Smooth muscle cell (in vitro differentiated cells): ENCODE measurements around the gene MARF1. TPM values are rescaled to one million over a fixed set of nuclear protein-coding genes. Genes with fewer than 3 reads are reported as not detected.

Source experiments
- DNase-seq: peaks from one replicate; lab custom pipeline; 2025; ENCODE audit not compliant: unreplicated experiment; lab: John Stamatoyannopoulos, UW
- H2AFZ ChIP-seq: fragments of 200-600 bp; sonication (generic); 2 replicates; pipeline ENCODE4 v1.6.0; 2016; ENCODE audit warnings: antibody characterized with exemption, low read depth, mild to moderate bottlenecking
- H3F3A ChIP-seq: fragments of 200-600 bp; sonication (generic); 2 replicates; pipeline ENCODE4 v1.6.0; 2017; ENCODE audit warnings: antibody characterized with exemption, low read depth
- H3K27ac ChIP-seq: fragments of 200-600 bp; sonication (generic); 2 replicates; pipeline ENCODE4 v1.5.1; 2016; ENCODE audit warnings: low read depth, mild to moderate bottlenecking
- H3K27me3 ChIP-seq: fragments of 200-600 bp; sonication (generic); 2 replicates; pipeline ENCODE4 v1.6.1; 2016; ENCODE audit warnings: low read depth, mild to moderate bottlenecking
- H3K36me3 ChIP-seq: fragments of 200-600 bp; sonication (generic); 2 replicates; pipeline ENCODE4 v1.5.1; 2016; ENCODE audit warnings: low read depth
- H3K4me1 ChIP-seq: fragments of 200-600 bp; sonication (generic); 2 replicates; pipeline ENCODE4 v1.5.1; 2016; ENCODE audit warnings: low read depth
- H3K4me2 ChIP-seq: fragments of 200-600 bp; sonication (generic); 2 replicates; pipeline ENCODE4 v1.6.0; 2016; ENCODE audit warnings: mild to moderate bottlenecking
- H3K4me3 ChIP-seq: fragments of 200-600 bp; sonication (generic); 2 replicates; pipeline ENCODE4 v1.5.1; 2016; ENCODE audit warnings: mild to moderate bottlenecking
- H3K79me2 ChIP-seq: fragments of 200-600 bp; sonication (generic); 2 replicates; pipeline ENCODE4 v1.6.0; 2016; ENCODE audit warnings: low read depth, mild to moderate bottlenecking
- H3K9ac ChIP-seq: fragments of 200-600 bp; sonication (generic); 2 replicates; pipeline ENCODE4 v1.6.0; 2016; ENCODE audit warnings: low read depth
- H3K9me3 ChIP-seq: fragments of 200-600 bp; sonication (generic); replicated peaks from 2 replicates; pipeline ENCODE4 v1.5.1; 2016; ENCODE audit warnings: low read depth
- H4K20me1 ChIP-seq: fragments of 200-600 bp; sonication (generic); 2 replicates; pipeline ENCODE4 v1.6.0; 2016; ENCODE audit warnings: low read depth
- WGBS: methylation state at CpG from one replicate; pipeline ENCODE4 v1.1.7; 2016; ENCODE audit warnings: low lambda C conversion rate; 5-methylcytosine and 5-hydroxymethylcytosine counted together
- polyA plus RNA-seq: library from polyadenylated mRNA; unstranded; fragments of >200 nt; fragmentation: Nextera tagmentation; extraction: Ambion mirVana; gene quantifications from 2 replicates; pipeline ENCODE4 v1.2.1, GENCODE V29; 2016
- total RNA-seq: library from RNA; depleted of rRNA; stranded (reverse); fragments of >200 nt; gene quantifications from 2 replicates; pipeline ENCODE4 v1.2.3, GENCODE V29; 2014
- TF ChIP-seq, protein P1 (sequence below): fragments of 200-600 bp; sonication (generic); IDR thresholded peaks from 2 replicates; pipeline ENCODE4 v1.5.1; 2017; ENCODE audit warnings: borderline replicate concordance, mild to moderate bottlenecking, antibody characterized with exemption; ENCODE audit not compliant: insufficient read depth, poor library complexity, severe bottlenecking

MARF1 gene
- total and polyA plus RNA-seq, 2 experiments from 2014 or later = 6.0 to 19.1 TPM

DNA sequence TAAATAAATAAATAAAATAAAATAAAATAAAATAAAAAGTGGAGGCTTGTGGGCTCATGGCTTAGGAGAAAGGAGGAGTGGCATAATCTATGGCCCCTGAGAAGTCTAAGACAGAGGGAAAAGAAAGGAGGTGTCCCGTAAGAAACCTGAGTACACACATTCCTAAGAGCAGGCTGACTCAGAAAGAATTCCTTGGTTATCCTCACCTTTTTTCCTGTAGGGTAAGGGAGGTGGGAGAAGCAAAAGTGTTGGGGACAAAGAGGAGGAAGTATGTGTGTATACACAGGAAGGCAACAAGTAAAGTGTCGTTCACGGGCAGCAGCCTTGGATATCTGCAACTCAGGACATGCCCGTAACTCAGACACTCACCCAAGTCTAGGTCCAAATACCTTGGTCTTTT lies 29.3 kb downstream of the MARF1 start:
- Histone ChIP-seq H3K4me1 (no peaks in the 10 kb centered on the region), H3K79me2 (no peaks in the 10 kb centered on the region), H2AFZ (no peak overlapping the region), H3F3A (no peaks in the 10 kb centered on the region), H3K4me3 (no peak overlapping the region), H3K27ac (no peak overlapping the region), H3K27me3 (no peaks in the 10 kb centered on the region), H3K4me2 (no peak overlapping the region), H3K9me3 (no peaks in the 10 kb centered on the region), H3K36me3 (peaks cover 26% of the 10 kb centered on the region), H3K9ac (no peak overlapping the region), H4K20me1 (no peaks in the 10 kb centered on the region)
- TF ChIP-seq, protein P1, sequence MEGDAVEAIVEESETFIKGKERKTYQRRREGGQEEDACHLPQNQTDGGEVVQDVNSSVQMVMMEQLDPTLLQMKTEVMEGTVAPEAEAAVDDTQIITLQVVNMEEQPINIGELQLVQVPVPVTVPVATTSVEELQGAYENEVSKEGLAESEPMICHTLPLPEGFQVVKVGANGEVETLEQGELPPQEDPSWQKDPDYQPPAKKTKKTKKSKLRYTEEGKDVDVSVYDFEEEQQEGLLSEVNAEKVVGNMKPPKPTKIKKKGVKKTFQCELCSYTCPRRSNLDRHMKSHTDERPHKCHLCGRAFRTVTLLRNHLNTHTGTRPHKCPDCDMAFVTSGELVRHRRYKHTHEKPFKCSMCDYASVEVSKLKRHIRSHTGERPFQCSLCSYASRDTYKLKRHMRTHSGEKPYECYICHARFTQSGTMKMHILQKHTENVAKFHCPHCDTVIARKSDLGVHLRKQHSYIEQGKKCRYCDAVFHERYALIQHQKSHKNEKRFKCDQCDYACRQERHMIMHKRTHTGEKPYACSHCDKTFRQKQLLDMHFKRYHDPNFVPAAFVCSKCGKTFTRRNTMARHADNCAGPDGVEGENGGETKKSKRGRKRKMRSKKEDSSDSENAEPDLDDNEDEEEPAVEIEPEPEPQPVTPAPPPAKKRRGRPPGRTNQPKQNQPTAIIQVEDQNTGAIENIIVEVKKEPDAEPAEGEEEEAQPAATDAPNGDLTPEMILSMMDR = no peak
- 75% methylated on average over 4 of the region's 4 CpGs for WGBS
- DNase-seq = no peak

DNA sequence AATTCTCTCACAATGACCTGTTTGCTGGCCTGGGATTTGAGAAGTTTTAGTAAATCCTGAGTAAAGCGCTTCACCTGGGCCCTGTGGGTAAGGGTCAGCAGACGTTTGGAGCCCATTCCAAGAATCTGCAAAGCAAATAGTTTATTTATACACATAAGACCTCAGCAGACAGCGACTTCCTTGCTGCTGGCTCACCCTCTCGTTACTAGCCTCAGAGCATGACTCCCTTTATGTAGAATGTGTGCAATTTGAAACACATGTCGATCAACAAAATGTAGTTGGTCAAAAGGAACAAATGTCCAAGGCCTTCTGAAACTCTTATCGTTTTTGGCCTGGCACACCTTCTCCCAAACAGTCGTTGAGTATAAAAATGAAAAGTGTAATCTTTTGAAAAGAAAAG lies 31.3 kb downstream of the MARF1 start:
- no peak for DNase-seq
- WGBS = 92% methylated on average over 7 of the region's 7 CpGs
- Histone ChIP-seq H3F3A (no peaks in the 10 kb centered on the region), H3K27ac (no peak overlapping the region), H4K20me1 (no peaks in the 10 kb centered on the region), H3K36me3 (peaks cover 28% of the 10 kb centered on the region), H3K79me2 (no peaks in the 10 kb centered on the region), H2AFZ (no peak overlapping the region), H3K9me3 (no peaks in the 10 kb centered on the region), H3K4me2 (no peak overlapping the region), H3K4me3 (no peak overlapping the region), H3K4me1 (no peaks in the 10 kb centered on the region), H3K9ac (no peak overlapping the region), H3K27me3 (no peaks in the 10 kb centered on the region)
- TF ChIP-seq, protein P1 = no peak

DNA sequence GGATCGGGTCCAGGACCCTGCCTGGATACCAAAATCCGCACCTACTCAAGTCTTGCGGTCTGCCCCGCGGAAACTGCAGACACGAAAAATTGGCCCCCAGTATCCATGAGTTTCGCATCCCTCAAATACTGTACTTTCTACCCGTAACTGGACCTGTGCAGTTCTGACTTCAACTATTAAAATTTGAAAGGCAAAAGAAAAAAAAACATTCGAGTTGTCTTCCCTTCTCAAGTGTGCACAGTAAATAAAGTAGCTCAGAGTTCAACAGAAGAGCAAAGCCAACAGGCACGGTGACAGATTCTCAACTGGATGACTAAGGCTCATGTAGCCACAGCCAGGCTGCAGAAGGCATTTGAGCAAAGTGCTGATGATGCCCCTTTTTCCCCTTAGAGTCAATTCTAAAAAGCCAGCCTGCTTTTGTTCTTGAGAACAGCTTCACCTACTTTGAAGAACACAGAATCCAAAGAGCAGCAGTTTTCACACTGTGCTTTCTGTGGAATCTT lies 32.5 kb downstream of the MARF1 start:
- Histone ChIP-seq H3K36me3 (peaks cover 27% of the 10 kb centered on the region), H3K9ac (no peak overlapping the region), H4K20me1 (peaks cover 8% of the 10 kb centered on the region), H3K4me1 (no peaks in the 10 kb centered on the region), H3K27me3 (no peaks in the 10 kb centered on the region), H3F3A (no peaks in the 10 kb centered on the region), H3K9me3 (no peaks in the 10 kb centered on the region), H3K27ac (no peak overlapping the region), H2AFZ (no peak overlapping the region), H3K4me2 (no peak overlapping the region), H3K79me2 (no peaks in the 10 kb centered on the region), H3K4me3 (no peak overlapping the region)
- no peak for DNase-seq
- TF ChIP-seq, protein P1 = no peak
- WGBS = 95% methylated on average over 10 of the region's 10 CpGs

DNA sequence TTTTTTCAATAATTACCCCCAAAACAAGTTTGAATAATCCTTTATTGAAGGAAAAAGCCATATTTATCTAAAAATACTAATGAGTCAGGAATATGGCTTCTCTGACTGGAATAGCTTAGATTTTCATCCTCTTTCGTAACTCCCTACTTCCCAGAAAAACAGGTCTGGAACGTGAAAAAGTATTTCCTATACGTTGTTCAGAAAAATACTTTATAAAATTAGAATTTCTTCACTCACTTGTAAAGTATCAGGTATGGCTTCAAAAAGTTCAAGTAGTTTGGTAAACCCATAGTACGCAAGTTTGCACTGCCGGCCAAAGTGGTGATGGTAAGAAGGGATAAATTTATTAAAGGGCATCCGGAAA lies 33.7 kb downstream of the MARF1 start:
- no peak overlapping the region for H3K4me3 ChIP-seq
- peaks cover 18% of the 10 kb centered on the region for H4K20me1 ChIP-seq
- H2AFZ ChIP-seq = no peak overlapping the region
- H3K9me3 ChIP-seq = no peaks in the 10 kb centered on the region
- no peak overlapping the region for H3K27ac ChIP-seq
- H3K9ac ChIP-seq = no peak overlapping the region
- WGBS = 91% methylated on average over 6 of the region's 6 CpGs
- H3K36me3 ChIP-seq = peaks cover 27% of the 10 kb centered on the region
- no peaks in the 10 kb centered on the region for H3F3A ChIP-seq
- no peaks in the 10 kb centered on the region for H3K4me1 ChIP-seq
- TF ChIP-seq, protein P1 = no peak
- H3K79me2 ChIP-seq = no peaks in the 10 kb centered on the region
- no peaks in the 10 kb centered on the region for H3K27me3 ChIP-seq
- no peak for DNase-seq
- H3K4me2 ChIP-seq = no peak overlapping the region
